SU-DHL-6 (cell line): Measurements from ENCODE around the gene TGFBRAP1.

Experiments
- CTCF ChIP-seq: fragments of 200-600 bp; sonication (generic); IDR thresholded peaks from one replicate; pipeline ENCODE4 v1.5.1; 2017; ENCODE audit warnings: antibody characterized with exemption, mild to moderate bottlenecking, low read length, moderate library complexity; ENCODE audit not compliant: insufficient read depth, poor library complexity, severe bottlenecking
- EZH2phosphoT487 ChIP-seq: fragments of 200-600 bp; sonication (generic), shearing (Covaris generic); conservative IDR thresholded peaks from 2 replicates; pipeline ENCODE4 v1.6.1; 2018; ENCODE audit warnings: mild to moderate bottlenecking, antibody characterized with exemption, low read length, moderate library complexity, mixed read lengths

- no peak for TF ChIP-seq CTCF
- TF ChIP-seq EZH2phosphoT487, result no peak
These were observed 74.9 kb downstream of the TGFBRAP1 start for GRCh38 chr2:105254531-105255210.
